ENCODE measurements around the gene BPTF.
"Not testable (repeated sequence)": the region's sequence is repeated elsewhere in the genome, so short reads cannot be mapped to it uniquely, and the experiment has no call there.

The BPTF gene

GRCh38 chr17:67879662-67880061 is 54.4 kb downstream of the BPTF start:
- DNase-seq (ENCODE audit: low spot score), result no peak
- in situ Hi-C loops (cut with MboI; ENCODE audit: low sequenced_read_pairs, unreplicated experiment), result no loop called here
- TF ChIP-seq, protein P1, sequence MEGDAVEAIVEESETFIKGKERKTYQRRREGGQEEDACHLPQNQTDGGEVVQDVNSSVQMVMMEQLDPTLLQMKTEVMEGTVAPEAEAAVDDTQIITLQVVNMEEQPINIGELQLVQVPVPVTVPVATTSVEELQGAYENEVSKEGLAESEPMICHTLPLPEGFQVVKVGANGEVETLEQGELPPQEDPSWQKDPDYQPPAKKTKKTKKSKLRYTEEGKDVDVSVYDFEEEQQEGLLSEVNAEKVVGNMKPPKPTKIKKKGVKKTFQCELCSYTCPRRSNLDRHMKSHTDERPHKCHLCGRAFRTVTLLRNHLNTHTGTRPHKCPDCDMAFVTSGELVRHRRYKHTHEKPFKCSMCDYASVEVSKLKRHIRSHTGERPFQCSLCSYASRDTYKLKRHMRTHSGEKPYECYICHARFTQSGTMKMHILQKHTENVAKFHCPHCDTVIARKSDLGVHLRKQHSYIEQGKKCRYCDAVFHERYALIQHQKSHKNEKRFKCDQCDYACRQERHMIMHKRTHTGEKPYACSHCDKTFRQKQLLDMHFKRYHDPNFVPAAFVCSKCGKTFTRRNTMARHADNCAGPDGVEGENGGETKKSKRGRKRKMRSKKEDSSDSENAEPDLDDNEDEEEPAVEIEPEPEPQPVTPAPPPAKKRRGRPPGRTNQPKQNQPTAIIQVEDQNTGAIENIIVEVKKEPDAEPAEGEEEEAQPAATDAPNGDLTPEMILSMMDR (IDR thresholded peaks at IDR 0.05; ENCODE audit: borderline replicate concordance, control extremely low read depth, extremely low read depth, insufficient read depth, missing control alignments), result no peak

- DNase-seq (ENCODE audit: low spot score), result no peak
- TF ChIP-seq, protein P1 (IDR thresholded peaks at IDR 0.05; ENCODE audit: borderline replicate concordance, control extremely low read depth, extremely low read depth, insufficient read depth, missing control alignments), result no peak
- in situ Hi-C loops (cut with MboI; ENCODE audit: low sequenced_read_pairs, unreplicated experiment), result no loop called here
Measured at GRCh38 chr17:67881083-67881482, 55.8 kb downstream of the BPTF start.

DNA sequence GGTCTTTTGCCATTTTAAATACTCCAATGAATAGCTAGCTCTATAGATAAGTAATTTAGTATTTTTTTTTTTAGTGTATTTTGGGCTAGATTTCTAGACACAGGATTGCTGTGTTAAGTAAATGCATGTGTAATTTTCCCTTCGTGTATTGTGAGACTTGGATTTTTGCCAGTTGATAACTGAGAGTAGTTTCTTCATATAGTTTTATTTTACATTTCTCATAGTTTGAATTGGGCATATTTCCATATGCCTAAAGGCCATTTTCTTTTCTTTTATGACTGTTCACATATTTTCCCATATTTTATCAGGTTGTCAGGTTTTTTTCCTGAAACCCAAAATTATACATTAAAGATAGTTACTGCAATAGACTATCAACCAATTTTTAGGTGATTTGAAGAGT is 59.4 kb downstream of the BPTF start:
- DNase-seq (ENCODE audit: low spot score), result no peak
- in situ Hi-C loops (cut with MboI; ENCODE audit: low sequenced_read_pairs, unreplicated experiment), result no loop called here
- TF ChIP-seq, protein P1 (IDR thresholded peaks at IDR 0.05; ENCODE audit: borderline replicate concordance, control extremely low read depth, extremely low read depth, insufficient read depth, missing control alignments), result no peak

- in situ Hi-C loops (cut with MboI; ENCODE audit: low sequenced_read_pairs, unreplicated experiment), result no loop called here
- no peak for DNase-seq (ENCODE audit: low spot score)
- TF ChIP-seq, protein P1 (IDR thresholded peaks at IDR 0.05; ENCODE audit: borderline replicate concordance, control extremely low read depth, extremely low read depth, insufficient read depth, missing control alignments), result no peak
Measured at GRCh38 chr17:67891481-67892119, 66.3 kb downstream of the BPTF start.

DNA sequence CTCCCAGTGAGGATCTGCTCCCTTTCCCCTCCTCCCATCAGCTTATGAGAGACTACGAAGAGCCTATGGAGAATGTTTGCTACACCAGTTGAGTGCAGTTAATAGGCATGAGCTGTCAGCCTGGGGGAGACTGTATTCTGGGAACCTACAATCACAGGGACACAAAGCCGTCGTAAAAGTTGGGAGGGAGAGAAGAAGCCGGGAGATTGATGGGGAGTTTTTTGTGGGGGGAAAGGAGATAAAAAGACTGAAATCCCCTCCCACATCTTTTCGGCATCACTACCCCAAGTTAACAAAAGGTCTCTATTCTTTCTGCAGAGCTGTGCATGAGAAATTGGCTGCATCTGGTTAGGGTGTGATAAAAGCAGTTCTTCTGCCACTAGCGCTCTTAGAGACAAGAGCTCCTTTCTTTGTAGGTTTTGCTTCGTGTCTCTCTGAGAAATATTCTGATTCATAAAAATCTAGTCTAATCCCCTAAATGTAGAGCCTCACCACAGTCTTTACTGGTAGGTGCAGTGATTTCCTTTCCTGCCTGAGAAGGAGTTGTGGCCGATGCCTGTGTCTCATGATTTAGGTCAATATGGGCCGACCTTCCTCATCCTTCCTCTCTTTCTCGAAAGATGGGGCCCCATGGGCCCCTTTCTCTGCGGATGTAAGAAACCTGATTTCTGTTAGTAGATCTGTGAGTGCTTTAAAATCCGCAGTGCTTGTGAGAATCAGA is 77.4 kb downstream of the BPTF start:
- TF ChIP-seq, protein P1 (IDR thresholded peaks at IDR 0.05; ENCODE audit: borderline replicate concordance, control extremely low read depth, extremely low read depth, insufficient read depth, missing control alignments), result no peak
- DNase-seq (ENCODE audit: low spot score), result no peak
- in situ Hi-C loops (cut with MboI; ENCODE audit: low sequenced_read_pairs, unreplicated experiment), result no loop called here

GRCh38 chr17:67905298-67905697 is 80.0 kb downstream of the BPTF start:
- DNase-seq (ENCODE audit: low spot score); in situ Hi-C loops (cut with MboI; ENCODE audit: low sequenced_read_pairs, unreplicated experiment): not testable (repeated sequence)

DNA sequence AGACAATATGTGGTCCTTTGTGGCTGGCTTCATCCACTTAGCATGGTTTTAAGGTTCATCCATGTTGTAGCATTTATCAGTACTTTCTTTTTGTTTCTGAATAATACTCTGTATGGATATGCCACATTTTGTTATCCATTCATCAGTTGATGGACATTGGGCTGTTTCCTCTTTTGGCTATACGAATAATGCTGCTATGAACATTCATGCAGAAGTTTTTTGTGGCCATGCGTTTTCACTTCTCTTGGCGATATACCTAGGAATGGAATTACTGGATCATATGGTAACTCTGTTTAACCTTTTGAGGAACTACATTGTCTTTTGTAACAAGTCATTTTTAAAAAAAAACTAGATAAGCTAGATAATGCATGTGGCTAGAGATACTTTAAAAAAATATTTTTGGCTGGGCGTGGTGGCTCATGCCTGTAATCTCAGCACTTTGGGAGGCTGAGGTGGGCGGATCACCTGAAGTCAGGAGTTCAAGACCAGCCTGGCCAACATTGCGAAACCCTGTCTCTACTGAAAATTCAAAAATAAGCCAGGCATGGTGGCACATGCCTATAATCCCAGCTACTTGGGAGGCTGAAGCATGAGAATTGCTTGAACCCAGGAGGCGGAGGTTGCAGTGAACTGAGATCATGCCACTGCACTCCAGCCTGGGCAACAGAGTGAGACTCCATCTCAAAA is 85.0 kb downstream of the BPTF start:
- in situ Hi-C loops (cut with MboI; ENCODE audit: low sequenced_read_pairs, unreplicated experiment); DNase-seq (ENCODE audit: low spot score): not testable (repeated sequence)

All from GM13976 (cell line).